OCI-LY3 (cell line): Measurements from ENCODE around the gene CCDC138.

Experiments used
- H2AFZ ChIP-seq: fragments of 200-600, 300-600 bp; shearing (Covaris generic); 2 replicates; pipeline ENCODE4 v1.6.0; 2014; ENCODE audit warnings: antibody characterized with exemption, low read depth, low read length
- H3K27ac ChIP-seq: fragments of 200-600, 300-600 bp; sonication (generic); 2 replicates; pipeline ENCODE4 v1.5.1; 2014; ENCODE audit warnings: mild to moderate bottlenecking, low read length, moderate library complexity, mixed read lengths
- H3K27me3 ChIP-seq: fragments of 200-600, 300-600 bp; sonication (generic); 2 replicates; pipeline ENCODE4 v1.6.1; 2014; ENCODE audit warnings: low read depth, low read length, mixed read lengths
- H3K36me3 ChIP-seq: fragments of 200-600, 300-600 bp; sonication (generic); replicated peaks from 2 replicates; pipeline ENCODE3; 2014; ENCODE audit warnings: low read depth, low read length, mixed read lengths
- H3K4me1 ChIP-seq: fragments of 300-600, 200-600 bp; sonication (generic); 2 replicates; pipeline ENCODE4 v1.6.1; 2014; ENCODE audit warnings: low read length, mixed read lengths
- H3K4me2 ChIP-seq: fragments of 200-600, 300-600 bp; sonication (generic); 2 replicates; pipeline ENCODE4 v1.6.1; 2014; ENCODE audit warnings: low read length, mixed read lengths
- H3K4me3 ChIP-seq: fragments of 300-600, 200-600 bp; sonication (generic); 2 replicates; pipeline ENCODE4 v1.5.1; 2014; ENCODE audit warnings: antibody characterized with exemption, mild to moderate bottlenecking, low read length, moderate library complexity
- H3K79me2 ChIP-seq: fragments of 300-600, 200-600 bp; shearing (Covaris generic); 2 replicates; pipeline ENCODE4 v1.6.1; 2014; ENCODE audit warnings: mild to moderate bottlenecking, low read length, mixed read lengths
- H3K9ac ChIP-seq: fragments of 300-600, 200-600 bp; shearing (Covaris generic); 2 replicates; pipeline ENCODE4 v1.6.0; 2014; ENCODE audit warnings: mild to moderate bottlenecking, low read length, moderate library complexity
- H3K9me3 ChIP-seq: fragments of 200-600, 300-600 bp; shearing (Covaris generic); 2 replicates; pipeline ENCODE4 v1.6.1; 2014; ENCODE audit warnings: low read length, mixed read lengths; ENCODE audit not compliant: insufficient read depth
- H4K20me1 ChIP-seq: fragments of 200-600, 300-600 bp; sonication (generic); 2 replicates; pipeline ENCODE4 v1.6.1; 2016; ENCODE audit warnings: low read length, mixed read lengths; ENCODE audit not compliant: insufficient read depth
- EZH2phosphoT487 ChIP-seq: fragments of 200-600 bp; shearing (Covaris generic); IDR thresholded peaks from 2 replicates; pipeline ENCODE4 v1.6.1; 2018; ENCODE audit warnings: antibody characterized with exemption, mixed run types, low read depth
- TF ChIP-seq, protein P1 (sequence below): fragments of 200-600, 300-600 bp; sonication (generic); IDR thresholded peaks from 2 replicates; pipeline ENCODE4 v1.5.1; 2014; ENCODE audit warnings: antibody characterized with exemption, low read length, low read depth

The CCDC138 gene

DNA sequence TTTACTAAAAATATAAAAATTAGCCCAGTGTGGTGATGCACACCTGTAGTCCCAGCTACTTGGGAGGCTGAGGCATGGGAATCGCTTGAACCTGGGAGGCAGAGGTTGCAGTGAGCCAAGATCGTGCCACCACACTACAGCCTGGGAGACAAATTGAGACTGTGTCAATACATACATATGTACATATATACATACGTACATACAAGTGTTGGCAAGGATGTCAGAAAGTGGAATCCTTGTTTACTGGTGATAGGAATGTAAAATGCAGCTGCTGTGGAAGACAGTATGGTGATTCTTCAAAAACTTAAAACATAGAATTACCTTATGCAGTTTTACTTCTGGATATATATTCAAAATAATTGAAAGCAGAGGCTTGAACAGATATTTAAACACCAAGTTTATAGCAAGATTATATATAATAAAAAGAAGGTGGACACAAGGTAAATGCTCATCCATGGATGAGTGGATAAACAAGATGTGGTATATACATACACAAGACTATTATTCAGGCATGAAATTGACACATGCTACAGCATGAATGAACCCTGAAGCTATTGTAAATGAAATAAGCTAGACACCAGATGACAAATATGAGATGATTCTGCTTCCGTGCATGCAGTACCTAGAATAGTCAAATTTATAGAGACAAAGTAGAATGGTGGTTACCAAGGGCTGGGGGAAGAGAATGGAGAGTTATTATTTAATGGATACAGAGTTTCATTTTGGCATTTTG is 43.2 kb downstream of the CCDC138 start:
- Histone ChIP-seq H3K27me3 (no peaks in the 10 kb centered on the region), H3K27ac (no peak overlapping the region), H3K4me3 (no peak overlapping the region), H3K4me2 (no peak overlapping the region), H3K79me2 (no peaks in the 10 kb centered on the region), H3K9me3 (no peaks in the 10 kb centered on the region), H2AFZ (no peak overlapping the region), H4K20me1 (no peaks in the 10 kb centered on the region), H3K36me3 (peaks cover 14% of the 10 kb centered on the region), H3K9ac (no peak overlapping the region), H3K4me1 (peaks cover 5% of the 10 kb centered on the region)
- TF ChIP-seq, protein P1, sequence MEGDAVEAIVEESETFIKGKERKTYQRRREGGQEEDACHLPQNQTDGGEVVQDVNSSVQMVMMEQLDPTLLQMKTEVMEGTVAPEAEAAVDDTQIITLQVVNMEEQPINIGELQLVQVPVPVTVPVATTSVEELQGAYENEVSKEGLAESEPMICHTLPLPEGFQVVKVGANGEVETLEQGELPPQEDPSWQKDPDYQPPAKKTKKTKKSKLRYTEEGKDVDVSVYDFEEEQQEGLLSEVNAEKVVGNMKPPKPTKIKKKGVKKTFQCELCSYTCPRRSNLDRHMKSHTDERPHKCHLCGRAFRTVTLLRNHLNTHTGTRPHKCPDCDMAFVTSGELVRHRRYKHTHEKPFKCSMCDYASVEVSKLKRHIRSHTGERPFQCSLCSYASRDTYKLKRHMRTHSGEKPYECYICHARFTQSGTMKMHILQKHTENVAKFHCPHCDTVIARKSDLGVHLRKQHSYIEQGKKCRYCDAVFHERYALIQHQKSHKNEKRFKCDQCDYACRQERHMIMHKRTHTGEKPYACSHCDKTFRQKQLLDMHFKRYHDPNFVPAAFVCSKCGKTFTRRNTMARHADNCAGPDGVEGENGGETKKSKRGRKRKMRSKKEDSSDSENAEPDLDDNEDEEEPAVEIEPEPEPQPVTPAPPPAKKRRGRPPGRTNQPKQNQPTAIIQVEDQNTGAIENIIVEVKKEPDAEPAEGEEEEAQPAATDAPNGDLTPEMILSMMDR: no peak

DNA sequence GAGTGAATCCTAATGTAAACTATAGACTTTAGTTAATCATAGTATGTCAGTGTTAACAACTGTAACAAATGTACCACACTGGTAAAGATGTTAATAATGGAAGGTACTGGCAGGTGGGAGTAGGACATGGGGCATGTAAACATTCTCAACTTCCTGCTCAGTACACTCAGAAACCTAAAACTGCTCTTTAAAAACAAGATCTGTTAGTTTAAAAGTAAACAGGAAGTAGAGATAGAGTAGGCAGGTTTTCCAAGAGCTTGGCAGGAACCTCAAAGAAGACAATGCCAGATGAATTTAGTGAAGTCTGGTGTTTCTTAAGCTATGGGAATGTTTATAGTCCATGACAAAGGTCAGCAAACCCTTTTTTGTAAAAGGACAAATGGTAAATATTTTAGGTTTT is 46.6 kb downstream of the CCDC138 start:
- TF ChIP-seq, protein P1: no peak
- no peak for TF ChIP-seq EZH2phosphoT487
- H3K4me3 ChIP-seq: no peak overlapping the region
- no peak overlapping the region for H2AFZ ChIP-seq
- H4K20me1 ChIP-seq: no peaks in the 10 kb centered on the region
- H3K27ac ChIP-seq: no peak overlapping the region
- no peak overlapping the region for H3K9ac ChIP-seq
- H3K4me1 ChIP-seq: peaks cover 11% of the 10 kb centered on the region
- H3K9me3 ChIP-seq: no peaks in the 10 kb centered on the region; the same call in 1 of the 2 replicates
- no peaks in the 10 kb centered on the region for H3K79me2 ChIP-seq
- H3K4me2 ChIP-seq: no peak overlapping the region
- peaks cover 26% of the 10 kb centered on the region for H3K36me3 ChIP-seq
- H3K27me3 ChIP-seq: no peaks in the 10 kb centered on the region

DNA sequence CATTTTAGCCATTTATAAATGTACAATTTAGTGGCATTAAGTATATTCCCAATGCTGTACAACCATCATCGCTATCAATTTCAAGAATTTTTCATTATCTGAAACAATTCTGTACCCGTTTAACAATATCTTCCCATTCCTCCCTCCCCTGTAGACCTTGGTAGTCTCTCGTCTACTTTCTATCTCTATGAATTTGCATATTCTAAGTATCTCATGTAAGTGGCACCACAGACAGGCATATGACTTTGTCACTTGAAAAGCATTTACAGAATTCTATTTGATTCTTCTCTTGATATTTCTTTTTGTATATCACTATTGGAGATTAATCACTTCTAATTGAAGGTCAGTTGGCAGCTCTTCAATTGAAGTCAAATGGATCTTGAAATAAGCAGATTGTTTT is 48.0 kb downstream of the CCDC138 start:
- H3K79me2 ChIP-seq: no peaks in the 10 kb centered on the region
- H3K27me3 ChIP-seq: no peaks in the 10 kb centered on the region
- no peak overlapping the region for H3K27ac ChIP-seq

DNA sequence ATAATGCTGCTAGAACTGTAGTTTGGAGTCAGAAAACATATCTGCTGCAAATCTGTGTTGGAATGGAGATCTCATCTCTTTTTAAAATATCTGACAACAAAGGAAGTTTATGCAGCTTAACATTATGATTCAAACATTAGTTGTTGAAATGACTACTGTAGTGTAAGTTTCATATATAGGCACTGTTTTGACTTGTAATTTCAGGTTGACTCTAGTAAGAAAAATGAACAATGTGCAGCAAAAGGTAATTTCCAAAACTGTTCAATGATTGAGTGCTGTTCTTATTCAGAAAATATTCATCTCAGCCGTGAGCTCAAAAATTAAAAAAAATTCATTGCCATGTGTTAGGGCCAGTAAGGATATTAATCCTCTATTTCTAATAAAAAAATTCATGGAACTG is 48.5 kb downstream of the CCDC138 start:
- Histone ChIP-seq H3K4me1 (peaks cover 11% of the 10 kb centered on the region), H3K9ac (no peak overlapping the region), H4K20me1 (no peaks in the 10 kb centered on the region), H3K36me3 (peaks cover 33% of the 10 kb centered on the region), H3K27me3 (no peaks in the 10 kb centered on the region), H3K79me2 (no peaks in the 10 kb centered on the region), H3K4me3 (no peak overlapping the region), H2AFZ (no peak overlapping the region), H3K9me3 (no peaks in the 10 kb centered on the region; the same call in 1 of the 2 replicates), H3K27ac (no peak overlapping the region), H3K4me2 (peak overlapping the region; percentile 7; the same call in 1 of the 2 replicates)
- TF ChIP-seq, protein P1: no peak
- TF ChIP-seq EZH2phosphoT487: no peak

More for the DNA sequence above, 48.0 kb downstream of the CCDC138 start:
- H3K4me3 ChIP-seq: no peak overlapping the region
- H3K4me2 ChIP-seq: peak overlapping the region; percentile 7; the same call in 1 of the 2 replicates
- peaks cover 11% of the 10 kb centered on the region for H3K4me1 ChIP-seq
- H3K36me3 ChIP-seq: peaks cover 30% of the 10 kb centered on the region
- TF ChIP-seq EZH2phosphoT487: no peak
- TF ChIP-seq, protein P1: no peak
- no peak overlapping the region for H3K9ac ChIP-seq
- no peak overlapping the region for H2AFZ ChIP-seq
- H4K20me1 ChIP-seq: no peaks in the 10 kb centered on the region
- H3K9me3 ChIP-seq: no peaks in the 10 kb centered on the region; the same call in 1 of the 2 replicates
